HepG2 (cell line): ENCODE results near the gene PHB1.

Experiments used
- CBFB ChIP-seq: sonication (generic); formaldehyde crosslinking; IDR thresholded peaks from 2 replicates; pipeline ENCODE4 v1.4.0; 2020; ENCODE audit warnings: missing genetic modification reagents
- FOXM1 ChIP-seq: sonication (generic); formaldehyde crosslinking; IDR thresholded peaks from 2 replicates; pipeline ENCODE4 v1.5.0; 2020; ENCODE audit warnings: missing genetic modification reagents
- MXD4 ChIP-seq: IDR thresholded peaks from 2 replicates; pipeline ENCODE4 v1.6.1; 2016; ENCODE audit warnings: mild to moderate bottlenecking, missing biosample characterization, missing genetic modification reagents
- SMAD9 ChIP-seq: sonication (generic); formaldehyde crosslinking; IDR thresholded peaks from 2 replicates; pipeline ENCODE4 v1.5.1; 2020; ENCODE audit warnings: mild to moderate bottlenecking, missing genetic modification reagents
- TF ChIP-seq, protein P1 (sequence below): sonication (generic); formaldehyde crosslinking; IDR thresholded peaks from 2 replicates; pipeline ENCODE4 v1.5.0; 2020; ENCODE audit warnings: mild to moderate bottlenecking, missing genetic modification reagents, moderate library complexity
- TF ChIP-seq, protein P2 (sequence below): sonication (generic); formaldehyde crosslinking; IDR thresholded peaks from 2 replicates; pipeline ENCODE4 v1.9.0; 2022; ENCODE audit warnings: missing genetic modification reagents, mild to moderate bottlenecking, borderline replicate concordance
- TF ChIP-seq, protein P3 (sequence below), 2 experiments: IDR thresholded peaks; 2 replicates each; pipeline ENCODE4 v1.6.1; 2011 to 2012; ENCODE audit warnings: low read length in 2 of 2, borderline replicate concordance in 1 of 2, low read depth in 1 of 2, mild to moderate bottlenecking in 1 of 2, moderate library complexity in 1 of 2

DNA sequence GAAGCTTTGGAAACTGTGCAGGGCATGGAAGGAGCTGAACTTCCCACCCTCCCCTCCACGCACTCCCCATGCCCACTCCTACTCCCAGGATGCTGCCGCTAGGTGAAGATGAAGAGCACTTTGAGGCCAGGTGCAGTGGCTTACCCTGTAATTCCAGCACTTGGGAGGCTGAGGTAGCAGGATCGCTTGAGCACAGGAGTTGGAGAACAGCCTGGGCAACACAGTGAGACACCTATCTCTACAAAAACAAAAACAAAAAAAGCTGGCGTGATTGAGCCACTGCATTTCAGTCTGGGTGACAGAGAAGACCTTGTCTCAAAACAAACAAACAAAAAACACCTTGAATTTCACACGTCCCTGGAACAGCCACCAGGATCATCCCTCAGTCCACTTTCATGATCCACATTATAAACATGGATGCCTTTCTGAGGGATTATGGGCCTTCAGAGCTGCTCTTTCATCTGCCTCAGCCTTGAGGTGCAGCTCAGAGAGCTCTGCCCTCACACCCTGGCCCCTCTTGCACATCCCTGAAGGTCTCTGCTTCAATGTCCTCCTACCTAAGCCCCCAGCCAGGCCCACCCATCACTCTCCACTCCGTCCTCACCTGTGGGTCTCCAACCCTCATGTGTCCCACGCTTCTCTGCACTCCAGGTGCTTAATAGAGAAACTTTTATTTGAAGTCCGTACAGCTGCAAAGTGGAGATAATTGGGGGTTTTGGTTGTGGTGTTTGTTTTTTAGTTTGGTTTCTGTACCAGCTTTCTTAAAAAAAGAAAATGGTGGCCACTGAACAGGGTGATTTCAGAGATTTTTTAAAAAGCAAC, 25.8 kb downstream of the PHB1 start:
- TF ChIP-seq FOXM1 = no peak
- TF ChIP-seq, protein P1, sequence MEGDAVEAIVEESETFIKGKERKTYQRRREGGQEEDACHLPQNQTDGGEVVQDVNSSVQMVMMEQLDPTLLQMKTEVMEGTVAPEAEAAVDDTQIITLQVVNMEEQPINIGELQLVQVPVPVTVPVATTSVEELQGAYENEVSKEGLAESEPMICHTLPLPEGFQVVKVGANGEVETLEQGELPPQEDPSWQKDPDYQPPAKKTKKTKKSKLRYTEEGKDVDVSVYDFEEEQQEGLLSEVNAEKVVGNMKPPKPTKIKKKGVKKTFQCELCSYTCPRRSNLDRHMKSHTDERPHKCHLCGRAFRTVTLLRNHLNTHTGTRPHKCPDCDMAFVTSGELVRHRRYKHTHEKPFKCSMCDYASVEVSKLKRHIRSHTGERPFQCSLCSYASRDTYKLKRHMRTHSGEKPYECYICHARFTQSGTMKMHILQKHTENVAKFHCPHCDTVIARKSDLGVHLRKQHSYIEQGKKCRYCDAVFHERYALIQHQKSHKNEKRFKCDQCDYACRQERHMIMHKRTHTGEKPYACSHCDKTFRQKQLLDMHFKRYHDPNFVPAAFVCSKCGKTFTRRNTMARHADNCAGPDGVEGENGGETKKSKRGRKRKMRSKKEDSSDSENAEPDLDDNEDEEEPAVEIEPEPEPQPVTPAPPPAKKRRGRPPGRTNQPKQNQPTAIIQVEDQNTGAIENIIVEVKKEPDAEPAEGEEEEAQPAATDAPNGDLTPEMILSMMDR (CRISPR knock-in tag) = no peak
- TF ChIP-seq MXD4 (CRISPR knock-in tag) = no peak
- no peak for TF ChIP-seq CBFB (CRISPR knock-in tag)
- TF ChIP-seq, protein P2, sequence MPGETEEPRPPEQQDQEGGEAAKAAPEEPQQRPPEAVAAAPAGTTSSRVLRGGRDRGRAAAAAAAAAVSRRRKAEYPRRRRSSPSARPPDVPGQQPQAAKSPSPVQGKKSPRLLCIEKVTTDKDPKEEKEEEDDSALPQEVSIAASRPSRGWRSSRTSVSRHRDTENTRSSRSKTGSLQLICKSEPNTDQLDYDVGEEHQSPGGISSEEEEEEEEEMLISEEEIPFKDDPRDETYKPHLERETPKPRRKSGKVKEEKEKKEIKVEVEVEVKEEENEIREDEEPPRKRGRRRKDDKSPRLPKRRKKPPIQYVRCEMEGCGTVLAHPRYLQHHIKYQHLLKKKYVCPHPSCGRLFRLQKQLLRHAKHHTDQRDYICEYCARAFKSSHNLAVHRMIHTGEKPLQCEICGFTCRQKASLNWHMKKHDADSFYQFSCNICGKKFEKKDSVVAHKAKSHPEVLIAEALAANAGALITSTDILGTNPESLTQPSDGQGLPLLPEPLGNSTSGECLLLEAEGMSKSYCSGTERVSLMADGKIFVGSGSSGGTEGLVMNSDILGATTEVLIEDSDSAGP = no peak
- no peak for TF ChIP-seq SMAD9 (CRISPR knock-in tag)
- TF ChIP-seq, protein P3, sequence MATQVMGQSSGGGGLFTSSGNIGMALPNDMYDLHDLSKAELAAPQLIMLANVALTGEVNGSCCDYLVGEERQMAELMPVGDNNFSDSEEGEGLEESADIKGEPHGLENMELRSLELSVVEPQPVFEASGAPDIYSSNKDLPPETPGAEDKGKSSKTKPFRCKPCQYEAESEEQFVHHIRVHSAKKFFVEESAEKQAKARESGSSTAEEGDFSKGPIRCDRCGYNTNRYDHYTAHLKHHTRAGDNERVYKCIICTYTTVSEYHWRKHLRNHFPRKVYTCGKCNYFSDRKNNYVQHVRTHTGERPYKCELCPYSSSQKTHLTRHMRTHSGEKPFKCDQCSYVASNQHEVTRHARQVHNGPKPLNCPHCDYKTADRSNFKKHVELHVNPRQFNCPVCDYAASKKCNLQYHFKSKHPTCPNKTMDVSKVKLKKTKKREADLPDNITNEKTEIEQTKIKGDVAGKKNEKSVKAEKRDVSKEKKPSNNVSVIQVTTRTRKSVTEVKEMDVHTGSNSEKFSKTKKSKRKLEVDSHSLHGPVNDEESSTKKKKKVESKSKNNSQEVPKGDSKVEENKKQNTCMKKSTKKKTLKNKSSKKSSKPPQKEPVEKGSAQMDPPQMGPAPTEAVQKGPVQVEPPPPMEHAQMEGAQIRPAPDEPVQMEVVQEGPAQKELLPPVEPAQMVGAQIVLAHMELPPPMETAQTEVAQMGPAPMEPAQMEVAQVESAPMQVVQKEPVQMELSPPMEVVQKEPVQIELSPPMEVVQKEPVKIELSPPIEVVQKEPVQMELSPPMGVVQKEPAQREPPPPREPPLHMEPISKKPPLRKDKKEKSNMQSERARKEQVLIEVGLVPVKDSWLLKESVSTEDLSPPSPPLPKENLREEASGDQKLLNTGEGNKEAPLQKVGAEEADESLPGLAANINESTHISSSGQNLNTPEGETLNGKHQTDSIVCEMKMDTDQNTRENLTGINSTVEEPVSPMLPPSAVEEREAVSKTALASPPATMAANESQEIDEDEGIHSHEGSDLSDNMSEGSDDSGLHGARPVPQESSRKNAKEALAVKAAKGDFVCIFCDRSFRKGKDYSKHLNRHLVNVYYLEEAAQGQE (IDR thresholded peaks at IDR 0.05; ENCODE audit: borderline replicate concordance in 1 of 2, low read depth in 1 of 2, low read length in 2 of 2) = no peak
